HuH-7.5 (cell line): ENCODE measurements around the gene SNX25.
"Not testable (repeated sequence)": the region's sequence is repeated elsewhere in the genome, so short reads cannot be mapped to it uniquely, and the experiment has no call there.

Source experiments
- DNase-seq: peaks from one replicate; pipeline ENCODE4 v3.0.0; 2011; ENCODE audit warnings: low spot score

Gene SNX25

DNA sequence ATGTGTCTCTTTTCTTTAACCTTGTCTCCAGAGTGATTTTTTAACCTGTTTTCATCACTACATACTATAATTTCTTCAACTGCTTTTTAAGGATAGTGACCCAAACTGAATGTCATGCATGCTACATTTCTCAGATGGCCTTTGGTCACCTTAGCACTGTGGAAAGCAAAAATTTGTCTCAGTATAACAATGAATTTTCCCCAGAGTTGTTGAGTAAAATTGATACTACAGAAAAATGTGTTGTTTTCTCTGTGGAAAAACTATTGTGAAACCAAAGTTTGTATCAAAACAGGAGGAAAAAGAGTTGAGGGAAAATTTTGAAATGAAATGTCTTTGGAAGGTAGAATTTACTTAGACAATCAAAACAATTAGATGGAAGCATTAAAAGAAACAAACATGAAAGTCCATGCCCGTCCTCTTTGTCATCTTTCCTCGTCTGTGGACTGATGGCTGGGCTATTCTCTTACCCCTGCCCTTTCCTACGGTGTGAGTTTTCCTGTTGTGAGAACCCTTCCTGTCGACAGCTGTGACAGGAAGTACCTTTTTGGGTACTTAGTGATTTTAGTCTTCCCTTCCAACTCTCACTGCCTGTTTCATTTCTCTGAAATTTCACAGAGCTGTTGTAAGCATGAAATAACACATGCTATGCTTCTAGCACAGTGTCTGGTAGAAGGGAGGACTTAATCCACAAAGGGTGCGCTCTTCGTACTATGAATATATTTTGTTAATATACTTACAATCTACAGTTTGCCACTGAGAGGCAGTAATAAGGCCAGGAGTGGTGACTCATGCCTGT, 135.5 kb downstream of the SNX25 start:
- DNase-seq: no peak

DNA sequence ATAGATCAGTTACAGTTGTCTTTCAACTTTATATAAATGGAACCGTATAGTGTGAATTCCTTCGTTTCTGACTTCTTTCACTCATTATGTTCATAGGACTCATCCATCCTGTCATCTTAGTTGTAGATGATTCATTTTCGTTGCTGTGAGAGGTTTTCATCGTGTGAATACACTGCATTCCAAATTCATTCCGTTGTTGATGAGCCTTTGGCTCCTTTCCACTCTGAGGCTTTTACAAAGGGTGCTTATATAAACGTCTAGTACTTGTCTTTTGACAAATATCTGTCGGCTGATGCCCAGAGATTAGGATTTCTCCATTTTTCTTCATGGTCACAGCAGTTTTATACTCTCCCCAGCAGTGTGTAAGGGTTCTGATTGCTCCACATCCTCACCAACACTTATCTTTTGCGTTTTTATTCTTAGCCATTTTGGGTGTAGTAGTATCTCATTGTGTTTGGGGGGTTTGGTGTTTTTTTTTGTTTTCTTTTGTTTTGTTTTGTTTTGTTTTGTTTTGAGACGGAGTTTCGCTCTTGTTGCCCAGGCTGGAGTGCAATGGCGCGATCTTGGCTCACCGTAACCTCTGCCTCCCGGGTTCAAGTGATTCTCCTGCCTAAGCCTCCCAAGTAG, 137.7 kb downstream of the SNX25 start:
- no peak for DNase-seq

DNA sequence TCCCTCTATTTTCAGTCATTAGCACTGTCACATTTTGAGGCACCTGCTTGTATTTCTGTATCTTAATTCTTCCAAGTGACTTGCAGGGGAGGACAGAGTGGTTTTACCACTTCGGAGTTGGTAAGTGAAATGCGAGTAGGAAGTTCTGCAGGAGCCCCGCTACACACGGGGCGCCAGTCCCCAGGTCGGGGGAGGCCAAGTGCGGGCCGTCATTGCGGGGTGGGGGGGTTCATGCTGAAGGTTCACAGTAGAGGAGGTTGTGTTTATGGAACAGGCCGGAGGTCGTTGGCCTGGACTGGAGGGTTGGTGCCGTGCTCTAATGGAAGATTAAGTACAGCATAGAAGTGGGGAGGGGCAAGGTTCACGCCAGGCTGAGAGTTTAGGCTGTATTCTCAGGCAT, 142.3 kb downstream of the SNX25 start:
- DNase-seq: no peak

DNA sequence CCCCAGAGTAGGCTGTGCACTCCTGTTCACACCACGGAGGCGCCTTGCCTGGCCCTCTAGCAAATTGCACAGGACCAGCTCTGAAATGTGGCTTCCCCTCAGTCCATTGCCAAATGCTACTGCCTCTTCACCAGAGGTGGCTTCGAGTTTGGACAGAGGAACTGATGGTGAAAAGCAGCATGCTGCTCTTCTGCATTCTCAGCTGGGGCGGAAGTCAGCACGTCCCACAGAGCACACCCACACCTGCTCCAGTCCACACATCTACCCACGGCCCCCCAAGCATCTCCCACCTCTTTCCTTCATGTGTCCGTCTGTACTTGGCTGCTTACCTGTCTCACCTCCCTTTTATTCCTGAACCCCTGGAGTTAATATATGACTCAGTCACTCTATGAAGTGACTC, 142.8 kb downstream of the SNX25 start:
- DNase-seq: no peak

DNA sequence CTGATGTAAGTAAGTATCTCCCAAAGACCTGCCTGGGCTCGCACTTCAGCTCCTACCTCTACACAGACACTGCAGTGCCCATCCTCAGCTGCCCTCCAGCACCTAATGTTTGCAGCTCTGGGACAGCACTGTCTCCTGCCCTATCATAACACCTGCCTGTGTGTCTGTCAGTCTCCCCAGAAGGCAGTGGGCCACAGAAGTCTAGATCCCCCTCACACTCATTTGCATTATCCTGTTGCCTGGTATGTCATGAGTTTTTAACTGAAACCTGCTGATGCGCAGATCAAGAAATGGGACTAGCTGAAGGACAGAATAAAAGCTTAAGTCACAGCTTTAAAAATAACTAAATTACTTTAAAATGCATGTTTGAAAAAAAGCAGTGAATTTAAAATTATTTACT, 143.3 kb downstream of the SNX25 start:
- DNase-seq: no peak

DNA sequence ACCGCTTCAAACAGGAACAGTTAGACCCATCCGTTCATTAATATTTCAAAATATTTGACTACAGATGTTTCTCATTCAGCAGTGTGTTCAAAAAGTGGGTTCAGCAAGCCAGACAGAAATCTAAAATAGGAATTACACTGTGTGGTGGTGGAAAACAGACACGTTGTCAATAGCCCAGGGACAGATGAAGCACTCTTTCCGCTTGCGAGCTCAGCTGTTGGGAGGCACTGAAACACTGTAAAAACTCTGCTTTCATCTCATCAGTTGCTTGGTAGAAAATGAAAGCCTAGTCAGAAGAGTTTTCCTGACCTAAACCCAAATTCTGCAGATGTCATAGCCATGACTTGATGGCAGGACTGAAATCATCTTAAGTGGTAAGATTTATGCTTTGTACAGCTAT, 147.8 kb downstream of the SNX25 start:
- DNase-seq: no peak

DNA sequence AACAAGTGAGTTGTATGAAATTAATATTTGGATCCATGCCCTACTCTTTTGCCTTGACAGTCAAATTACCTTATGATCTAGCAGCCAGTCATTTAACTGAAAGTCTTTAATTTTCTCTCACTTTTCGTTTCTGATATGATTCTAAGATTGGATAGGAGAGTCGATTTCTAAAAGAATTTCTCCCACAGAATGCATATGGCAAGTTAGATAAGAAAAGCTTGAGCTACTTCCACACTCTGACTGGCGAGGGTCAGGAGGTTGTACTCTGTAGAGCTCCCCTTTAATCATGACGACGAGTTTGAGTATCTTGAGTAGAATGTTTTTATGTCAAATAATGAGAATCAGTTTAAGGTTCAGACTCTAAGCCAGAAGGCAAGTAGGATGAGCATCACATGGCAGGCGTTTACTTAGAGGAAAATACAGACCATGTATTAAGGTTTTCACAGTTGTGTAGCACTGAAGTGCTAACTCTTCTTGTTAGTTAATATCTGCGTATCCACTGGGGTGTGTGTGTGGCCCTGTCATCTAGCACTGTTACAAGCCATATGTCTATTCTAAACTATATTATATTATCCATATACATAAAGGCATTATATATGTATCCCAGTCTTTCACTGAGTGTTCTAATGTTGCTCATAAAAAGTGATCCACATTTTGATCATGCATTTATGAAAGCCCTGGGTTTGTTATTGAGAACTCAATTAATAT, 148.5 kb downstream of the SNX25 start:
- no peak for DNase-seq

DNA sequence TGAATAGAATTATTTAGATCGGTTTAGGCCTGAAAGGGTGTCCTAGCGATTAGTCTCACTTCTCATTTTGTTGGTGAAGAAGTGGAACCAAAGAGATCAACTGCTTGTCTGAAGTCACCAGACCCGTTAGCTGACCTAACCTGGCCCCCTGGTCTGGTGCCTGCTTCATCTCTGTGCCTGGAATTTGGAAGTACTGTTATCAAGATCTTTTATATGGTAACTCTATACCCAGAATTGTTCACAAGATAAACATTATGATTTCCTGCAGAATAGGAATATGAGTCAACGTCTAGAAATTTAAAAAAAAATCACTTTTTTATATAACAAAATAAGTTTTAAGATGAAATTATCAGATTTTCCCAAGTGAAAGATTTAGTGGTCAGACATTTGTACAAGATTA, 149.1 kb downstream of the SNX25 start:
- DNase-seq: no peak

DNA sequence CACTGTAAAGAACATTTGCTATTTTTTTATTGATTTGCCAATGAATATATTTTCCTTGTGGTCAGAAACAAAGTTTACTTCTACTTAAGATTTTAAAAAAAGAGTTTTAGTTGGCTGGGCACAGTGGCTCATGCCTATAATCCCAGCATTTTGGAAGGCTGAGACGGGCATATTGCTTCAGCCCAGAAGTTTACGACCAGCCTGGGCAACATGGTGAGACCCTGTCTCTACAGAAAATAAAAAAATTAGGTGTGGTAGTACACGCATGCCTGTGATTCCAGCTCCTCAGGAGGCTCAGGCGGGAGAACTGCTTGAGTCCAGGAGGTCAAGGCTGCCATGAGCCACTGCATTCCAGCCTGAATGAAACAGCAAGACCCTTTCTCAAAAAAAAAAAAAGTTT, 149.6 kb downstream of the SNX25 start:
- no peak for DNase-seq

DNA sequence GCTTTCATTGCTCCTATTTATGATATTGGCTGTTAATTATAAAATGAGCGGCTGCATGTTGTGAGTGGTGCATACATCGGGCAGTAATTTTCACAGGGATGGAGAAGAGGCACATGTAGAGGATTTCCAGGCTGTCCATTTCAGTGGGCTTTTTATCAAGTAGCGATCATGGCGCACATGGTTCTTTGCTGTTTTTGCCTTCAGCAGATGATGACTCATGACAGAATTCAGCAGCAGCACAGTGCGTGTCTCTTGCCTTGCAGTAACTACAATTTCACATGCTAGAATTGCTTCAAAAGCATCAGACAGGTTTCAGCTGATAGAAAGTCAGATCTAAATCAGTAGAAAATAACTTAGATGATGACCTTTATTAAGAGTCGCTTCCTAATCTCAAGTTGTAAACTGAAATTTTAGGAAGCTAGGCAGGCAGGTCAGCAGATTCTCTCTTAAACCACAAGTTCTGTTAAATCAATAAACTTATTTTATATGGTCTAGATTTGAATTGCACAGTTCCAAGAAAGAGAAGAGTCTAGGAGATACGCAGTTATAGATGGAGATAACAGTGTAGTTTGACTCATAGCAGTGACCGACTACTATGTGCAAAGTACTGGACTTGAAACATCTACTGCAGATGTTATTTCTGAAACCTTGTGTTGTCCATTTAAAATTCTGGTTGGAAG, 150.5 kb downstream of the SNX25 start:
- no peak for DNase-seq

DNA sequence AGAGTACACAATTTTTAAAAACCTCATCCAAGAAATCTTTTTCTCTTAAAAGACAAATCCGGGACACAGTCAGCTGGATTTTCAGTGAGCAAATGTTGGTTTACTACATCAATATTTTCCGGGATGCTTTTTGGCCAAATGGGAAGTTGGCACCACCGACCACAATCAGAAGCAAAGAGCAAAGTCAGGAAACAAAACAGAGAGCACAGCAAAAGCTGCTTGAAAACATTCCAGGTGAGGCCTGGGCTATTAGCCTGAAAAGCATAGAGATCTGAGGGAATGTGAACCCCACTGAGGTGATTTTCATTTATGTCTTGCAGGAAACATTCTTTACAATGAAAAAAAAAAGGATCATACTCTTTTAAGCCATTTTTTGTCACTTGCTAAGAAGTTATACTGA, 152.5 kb downstream of the SNX25 start:
- DNase-seq: no peak

DNA sequence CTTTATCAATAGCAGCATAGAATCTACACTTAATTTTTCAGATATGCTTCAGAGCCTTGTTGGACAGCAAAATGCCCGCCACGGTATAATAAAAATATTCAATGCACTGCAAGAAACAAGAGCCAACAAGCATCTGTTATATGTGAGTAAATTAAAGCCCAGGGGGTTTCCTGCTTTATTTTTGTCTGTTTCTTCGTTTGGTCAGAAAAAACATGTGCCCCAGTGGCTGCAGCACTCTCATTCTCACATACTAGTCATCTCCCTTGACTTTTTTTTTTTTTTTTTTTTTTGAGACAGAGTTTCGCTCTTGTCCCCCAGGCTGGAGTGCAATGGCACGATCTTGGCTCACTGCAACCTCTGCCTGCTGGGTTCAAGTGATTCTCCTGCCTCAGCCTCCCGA, 153.2 kb downstream of the SNX25 start:
- DNase-seq: not testable (repeated sequence)

DNA sequence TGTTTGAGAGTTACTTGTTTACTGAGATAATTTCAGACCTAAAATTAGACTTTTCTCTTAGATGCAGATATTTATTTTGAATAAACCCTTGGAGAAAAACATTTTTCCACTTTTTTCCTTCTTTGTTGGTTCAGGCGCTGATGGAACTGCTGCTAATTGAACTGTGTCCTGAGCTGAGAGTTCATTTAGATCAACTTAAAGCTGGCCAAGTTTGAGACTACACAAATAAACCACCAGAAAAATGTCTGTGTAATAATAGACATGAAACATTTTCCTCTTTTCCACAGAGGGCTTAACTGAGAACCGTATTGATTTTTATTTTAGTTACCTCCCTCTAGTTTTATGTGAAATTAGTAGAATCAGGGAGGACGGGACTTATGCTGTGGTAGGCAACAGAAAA, 153.9 kb downstream of the SNX25 start:
- DNase-seq: no peak

DNA sequence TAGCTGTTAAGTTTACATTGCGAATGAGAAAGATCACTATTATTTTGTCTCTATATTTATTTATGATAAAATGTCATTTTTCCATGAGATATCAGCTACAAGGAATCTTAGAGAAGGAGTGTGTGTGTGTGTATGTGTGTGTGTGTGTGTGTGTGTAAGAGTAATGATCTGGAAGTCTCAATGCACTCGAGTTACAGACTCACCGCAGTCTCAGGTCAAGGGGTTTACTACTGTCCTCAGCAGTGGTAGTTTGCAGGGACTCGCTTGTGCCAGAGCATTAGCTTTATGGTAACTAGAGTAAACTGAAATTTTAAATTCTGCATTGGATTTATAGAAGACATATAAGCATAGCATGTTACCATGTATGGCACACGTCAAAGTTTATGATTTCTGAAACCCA, 155.5 kb downstream of the SNX25 start:
- DNase-seq: no peak

DNA sequence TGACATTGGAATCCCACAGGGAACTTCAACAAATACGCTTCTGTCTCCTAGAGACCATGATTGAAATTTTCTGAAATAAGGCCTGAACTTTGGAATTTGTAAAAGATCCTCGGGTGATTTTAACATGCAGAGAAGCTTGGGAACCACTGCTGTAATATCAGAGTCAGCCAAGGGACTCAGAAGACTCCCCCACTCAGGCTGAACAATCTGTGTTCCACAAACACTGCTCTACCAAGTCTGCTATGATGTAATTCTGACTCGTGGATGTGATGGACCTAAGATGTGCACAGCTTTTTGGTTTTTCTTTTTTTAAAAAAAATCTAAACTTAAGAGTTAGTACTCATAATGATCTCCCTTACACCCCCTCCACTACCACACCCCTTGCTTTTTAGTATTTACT, 160.3 kb downstream of the SNX25 start:
- no peak for DNase-seq

DNA sequence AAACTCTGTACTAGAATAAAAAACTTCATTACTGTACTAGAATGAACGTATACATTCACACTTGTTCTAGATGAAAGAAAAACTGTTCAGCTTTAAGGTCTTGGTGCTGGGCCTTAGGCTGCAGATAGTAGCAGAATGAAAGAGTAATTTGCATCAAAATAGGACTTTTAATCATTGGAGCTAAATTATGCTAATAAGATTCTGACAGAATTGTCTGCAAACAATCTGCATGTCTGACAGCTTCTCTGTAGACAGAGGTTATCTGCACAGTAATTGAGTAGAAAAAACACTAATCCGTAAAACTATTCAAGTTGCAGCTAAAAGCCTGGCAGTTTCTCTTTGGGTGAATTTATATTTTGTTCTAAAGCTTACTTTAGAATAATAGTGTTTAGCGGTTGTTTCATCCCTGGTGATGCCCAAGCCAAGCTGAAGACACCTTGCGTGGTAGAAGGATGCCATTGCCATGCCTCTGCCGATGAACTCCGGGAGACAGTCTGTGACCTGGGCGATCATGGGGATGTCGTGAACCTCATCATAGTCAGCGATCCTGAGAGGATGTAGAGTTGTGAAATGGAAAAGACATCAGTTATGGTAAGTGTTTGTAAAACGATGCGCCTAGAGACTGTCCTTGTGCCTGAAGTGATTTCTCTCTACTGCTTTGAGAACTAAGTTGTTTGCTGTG, 161.0 kb downstream of the SNX25 start:
- no peak for DNase-seq

DNA sequence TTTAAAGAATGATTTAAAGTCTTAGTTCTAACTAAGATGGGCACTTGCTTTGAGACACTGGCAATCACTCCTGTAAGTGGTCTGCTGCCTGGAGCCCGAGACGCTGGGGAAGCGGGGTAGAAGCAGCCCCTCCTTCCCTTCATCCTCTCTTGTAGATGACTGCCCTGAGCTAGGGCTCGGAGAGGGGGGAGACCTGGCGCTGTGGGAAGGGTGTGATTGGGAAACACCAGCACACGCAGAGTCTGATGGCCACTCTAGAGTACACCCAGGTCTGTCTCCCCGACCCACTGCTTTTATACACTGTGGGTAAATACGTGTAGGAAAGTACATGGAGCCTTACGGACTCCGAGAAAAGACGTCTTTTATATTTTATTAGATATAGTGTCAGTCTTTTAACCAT, 162.3 kb downstream of the SNX25 start:
- no peak for DNase-seq

DNA sequence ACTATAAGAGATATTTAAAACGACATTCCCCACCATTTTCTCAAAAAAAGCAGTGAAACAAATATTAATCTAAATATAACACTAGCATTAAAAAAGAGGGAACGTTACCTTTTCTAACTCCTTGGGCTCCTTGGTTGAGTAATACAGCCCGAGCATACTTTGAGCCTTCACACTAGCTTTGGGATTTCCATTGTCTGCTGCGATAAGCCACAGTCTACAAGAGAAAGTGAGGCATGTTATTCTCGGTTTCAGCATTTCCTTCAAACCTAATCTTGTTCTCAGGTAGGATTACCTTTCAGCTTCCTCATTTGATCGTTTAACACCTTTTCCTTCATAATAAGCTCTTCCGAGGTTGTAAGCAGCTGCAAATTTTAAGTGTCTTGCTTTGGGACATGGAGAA, 164.6 kb downstream of the SNX25 start:
- no peak for DNase-seq

DNA sequence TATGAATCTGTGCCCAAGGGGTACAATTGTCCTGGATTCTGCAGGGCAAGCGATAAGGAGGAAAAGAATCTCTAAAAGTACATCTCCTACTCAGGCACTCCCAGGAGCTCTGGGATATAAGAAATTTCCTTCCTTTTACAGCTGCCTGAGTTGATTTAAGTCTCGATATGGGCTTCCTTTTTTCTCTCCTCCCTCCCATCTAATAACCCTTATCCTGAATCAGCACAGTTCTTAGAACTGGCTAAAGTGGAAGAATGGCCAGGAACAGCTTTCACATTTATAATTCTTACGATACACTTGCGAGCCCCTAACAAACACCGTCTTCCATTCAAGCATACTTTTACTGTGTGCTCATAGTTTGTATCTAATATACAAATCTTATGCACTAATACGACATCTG, 165.2 kb downstream of the SNX25 start:
- DNase-seq: no peak

DNA sequence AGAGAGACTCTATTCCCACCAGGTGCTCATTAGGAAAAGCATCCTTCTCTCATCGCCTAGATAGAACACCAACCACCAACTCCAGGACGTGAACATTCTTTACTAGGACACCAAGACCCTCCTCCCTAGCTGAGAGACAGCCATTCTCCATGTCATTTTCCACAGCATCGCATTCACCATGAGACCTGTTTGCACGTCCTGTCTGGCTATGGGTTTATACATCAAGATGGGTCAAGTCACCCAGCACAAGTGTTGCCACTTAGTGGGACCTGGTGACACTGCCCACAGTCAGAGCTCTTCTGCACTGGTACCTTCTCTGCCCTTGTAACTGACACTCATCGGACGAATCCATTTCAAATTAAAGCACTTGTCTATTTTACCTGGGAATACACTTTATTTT, 168.9 kb downstream of the SNX25 start:
- no peak for DNase-seq

DNA sequence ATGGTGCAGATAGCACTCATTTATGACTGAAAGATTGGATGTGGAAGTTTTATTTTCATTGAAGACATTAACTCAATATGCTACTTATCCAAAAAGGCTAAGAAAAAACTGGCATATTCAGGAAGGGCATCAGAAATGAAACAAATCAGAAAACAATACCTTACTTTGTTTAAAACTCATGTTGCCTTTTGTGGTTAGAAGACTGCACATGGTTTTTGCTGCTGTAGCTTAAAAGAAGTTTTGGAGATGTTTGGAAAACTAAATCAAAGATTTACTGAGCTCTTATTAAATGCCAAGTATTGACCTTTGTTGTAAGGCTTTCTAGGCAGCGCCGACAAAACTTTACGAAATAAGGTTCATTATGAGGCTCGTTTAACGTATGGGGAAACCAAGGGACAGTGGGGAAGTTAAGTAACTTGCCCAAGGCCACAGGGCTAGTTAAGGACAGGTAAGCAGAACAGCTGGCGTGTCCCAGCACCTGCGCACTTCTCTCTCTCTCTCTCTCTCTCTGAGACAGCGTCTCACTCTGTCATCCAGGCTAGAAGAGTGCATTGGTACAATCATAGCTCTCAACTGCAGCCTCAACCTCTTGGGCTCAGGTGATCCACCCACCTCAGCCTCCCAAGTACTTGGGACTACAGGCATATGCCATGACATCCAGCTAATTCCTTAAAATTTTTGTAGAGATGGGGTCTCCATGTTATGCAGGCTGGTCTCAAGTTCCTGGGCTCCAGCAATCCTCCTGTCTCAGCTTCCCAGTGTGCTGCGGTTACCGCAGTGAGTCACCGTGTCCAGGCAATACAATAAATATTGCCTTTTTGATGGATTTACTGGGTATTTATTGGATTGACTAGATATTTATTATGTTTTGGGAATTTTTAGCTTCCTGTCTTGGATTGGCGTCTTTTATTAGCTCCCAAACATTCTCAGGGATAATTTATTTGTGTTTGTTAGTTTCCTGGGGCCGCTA, 170.2 kb downstream of the SNX25 start:
- DNase-seq: no peak
